Fibroblast of villous mesenchyme (primary cell): ENCODE measurements around the gene APP. TPM values are rescaled to one million over a fixed set of nuclear protein-coding genes. Genes with fewer than 3 reads are reported as not detected.

Source experiments
- DNase-seq: peaks from one replicate; pipeline ENCODE4 v3.0.0-alpha.2; 2010; ENCODE audit warnings: low read depth
- H3K4me3 ChIP-seq: 2 replicates; pipeline ENCODE4 v1.5.1; 2011; ENCODE audit warnings: low read depth, mild to moderate bottlenecking, low read length
- CTCF ChIP-seq: IDR thresholded peaks from 2 replicates; pipeline ENCODE4 v1.5.1; 2012; ENCODE audit warnings: low read depth, mild to moderate bottlenecking, low read length; ENCODE audit not compliant: insufficient read depth
- total RNA-seq: library from RNA; depleted of rRNA; stranded (reverse); fragments of >200 nt; gene quantifications from 2 replicates; pipeline ENCODE4 v1.2.3, GENCODE V29; 2012

APP gene
- total RNA-seq, 1 donor: 353 TPM

DNA sequence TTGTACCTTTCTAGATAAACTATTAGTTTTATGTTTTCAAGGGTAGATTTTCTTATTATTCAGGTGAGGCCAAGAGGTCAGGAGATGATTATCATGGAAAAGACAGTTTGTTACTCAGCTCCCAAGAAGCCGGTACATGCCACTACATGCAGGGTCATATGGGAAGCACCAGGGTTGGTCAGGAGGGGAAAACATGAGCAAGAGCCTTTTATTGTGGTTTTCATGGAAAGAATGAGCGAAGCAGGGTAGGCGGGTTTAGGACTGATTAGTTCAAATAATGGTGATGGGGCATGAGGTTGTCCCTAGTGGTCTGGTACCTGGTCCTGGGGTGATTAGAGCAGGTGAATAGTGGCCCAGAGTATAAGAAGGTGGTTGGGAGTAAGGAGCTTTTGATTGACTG, 189.9 kb downstream of the APP start:
- TF ChIP-seq CTCF: no peak
- DNase-seq: no peak
- H3K4me3 ChIP-seq: no peak overlapping the region

- no peak for DNase-seq
- no peak for TF ChIP-seq CTCF
- no peak overlapping the region for H3K4me3 ChIP-seq
Measured at GRCh38 chr21:25979845-25980616, 190.5 kb downstream of the APP start.

DNA sequence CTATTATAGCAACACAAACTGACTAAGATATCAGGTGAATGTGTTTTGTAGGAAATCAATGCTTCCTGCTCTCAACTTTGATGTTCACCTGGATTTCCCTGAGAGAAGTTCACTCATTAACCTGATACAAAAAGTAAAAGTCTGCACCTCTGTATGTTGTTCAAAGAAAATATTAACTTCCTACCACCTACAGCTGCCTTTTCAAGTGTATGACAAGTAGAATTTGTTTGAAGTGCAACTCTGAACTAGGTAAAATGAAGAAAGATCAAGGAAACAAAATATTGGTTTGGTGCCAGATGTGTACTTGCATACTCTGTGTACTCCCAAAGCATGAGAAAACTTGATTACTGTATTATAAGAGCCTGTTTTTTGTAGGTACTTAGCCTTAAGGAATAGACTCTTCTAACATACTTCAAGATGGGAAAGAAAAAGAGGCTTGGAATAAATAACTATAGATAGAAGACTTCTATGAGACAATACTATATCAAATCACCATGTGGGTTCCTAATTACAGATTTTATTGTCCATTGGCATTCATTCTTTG, 193.4 kb downstream of the APP start:
- DNase-seq: no peak
- no peak overlapping the region for H3K4me3 ChIP-seq
- TF ChIP-seq CTCF: no peak

DNA sequence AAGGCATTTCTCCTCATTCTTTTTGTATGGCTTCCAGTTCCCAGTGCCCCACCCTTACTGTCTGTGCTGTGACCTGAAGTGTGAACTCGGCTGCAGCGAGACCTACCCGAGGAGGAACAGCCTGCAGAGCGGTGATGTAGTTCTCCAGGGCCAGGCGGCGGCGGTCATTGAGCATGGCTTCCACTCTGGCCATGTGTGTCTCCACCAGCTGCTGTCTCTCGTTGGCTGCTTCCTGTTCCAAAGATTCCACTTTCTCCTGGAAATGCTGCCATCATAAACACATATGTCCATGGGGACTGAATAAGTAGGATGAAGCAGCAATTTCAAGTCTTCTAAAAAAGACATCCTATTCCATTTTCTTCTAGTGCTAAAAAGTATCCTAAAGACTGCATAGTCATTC, 195.6 kb downstream of the APP start:
- no peak for TF ChIP-seq CTCF
- no peak for DNase-seq
- H3K4me3 ChIP-seq: no peak overlapping the region

GRCh38 chr21:25970254-25970930, 200.2 kb downstream of the APP start:
- DNase-seq: peak; percentile 47
- no peak overlapping the region for H3K4me3 ChIP-seq
- no peak for TF ChIP-seq CTCF

DNA sequence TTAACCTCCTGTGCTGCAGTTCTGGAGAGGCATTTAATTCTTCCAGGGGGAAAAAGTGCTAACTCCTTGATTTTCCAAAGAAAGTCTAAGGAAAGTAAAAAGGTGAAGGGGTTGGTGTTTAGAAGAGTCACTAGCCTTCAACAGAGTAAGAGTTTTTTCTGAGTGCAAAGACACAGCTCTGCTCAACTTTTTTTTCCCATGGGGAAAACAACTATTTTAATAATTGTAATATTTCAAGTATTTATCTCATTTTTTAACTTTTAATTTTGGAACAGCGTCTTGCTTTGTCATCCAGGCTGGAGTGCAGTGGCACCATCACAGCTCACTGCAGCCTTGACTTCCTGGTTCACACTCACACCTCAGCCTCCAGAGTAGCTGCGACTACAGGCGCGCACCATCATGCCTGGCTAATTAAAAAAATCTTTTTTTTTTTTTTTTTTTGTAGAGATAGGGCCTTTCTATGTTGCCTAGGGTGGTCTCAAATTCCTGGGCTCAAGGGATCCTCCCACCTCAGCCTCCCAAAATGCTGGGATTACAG, 202.6 kb downstream of the APP start:
- no peak for TF ChIP-seq CTCF
- no peak overlapping the region for H3K4me3 ChIP-seq
- DNase-seq: no peak
